Central memory CD4-positive, alpha-beta T cell (primary cell): ENCODE data around the gene RSBN1L.
"Not testable (repeated sequence)": the region's sequence is repeated elsewhere in the genome, so short reads cannot be mapped to it uniquely, and the experiment has no call there.

Experiments
- DNase-seq: peaks from one replicate; pipeline ENCODE4 v3.0.0; 2022

The RSBN1L gene

GRCh38 chr7:77778535-77778934, 82.3 kb downstream of the RSBN1L start:
- DNase-seq: no peak

- DNase-seq: no peak
Measured at GRCh38 chr7:77782383-77782782, 86.1 kb downstream of the RSBN1L start.

- no peak for DNase-seq
Measured at GRCh38 chr7:77783111-77783510, 86.9 kb downstream of the RSBN1L start.

- DNase-seq: no peak
Measured at GRCh38 chr7:77783545-77783944, 87.3 kb downstream of the RSBN1L start.

GRCh38 chr7:77784426-77784825, 88.2 kb downstream of the RSBN1L start:
- not testable (repeated sequence) for DNase-seq

- no peak for DNase-seq
Measured at GRCh38 chr7:77786018-77786417, 89.8 kb downstream of the RSBN1L start.

- no peak for DNase-seq
Measured at GRCh38 chr7:77786741-77787140, 90.5 kb downstream of the RSBN1L start.

- DNase-seq: no peak
Measured at GRCh38 chr7:77788327-77788902, 92.2 kb downstream of the RSBN1L start.

- DNase-seq: no peak
Measured at GRCh38 chr7:77791336-77791735, 95.1 kb downstream of the RSBN1L start.

GRCh38 chr7:77791956-77792355, 95.7 kb downstream of the RSBN1L start:
- no peak for DNase-seq

GRCh38 chr7:77794000-77794399, 97.7 kb downstream of the RSBN1L start:
- no peak for DNase-seq

- no peak for DNase-seq
Measured at GRCh38 chr7:77796109-77796508, 99.8 kb downstream of the RSBN1L start.

GRCh38 chr7:77796960-77797359, 100.7 kb downstream of the RSBN1L start:
- DNase-seq: no peak

GRCh38 chr7:77797734-77798393, 101.6 kb downstream of the RSBN1L start:
- DNase-seq: no peak

GRCh38 chr7:77798394-77799077, 102.3 kb downstream of the RSBN1L start, which contains the start of the genes PHTF2 and TMEM60:
PHTF2 (plus strand) TSS chr7:77798773.
TMEM60 (minus strand) TSS chr7:77798434; CDS start chr7:77794373, 4,061 bp downstream.
- DNase-seq: peak; percentile 97

- DNase-seq: peak; percentile 24
Measured at GRCh38 chr7:77799078-77799964, 103.1 kb downstream of the RSBN1L start.

GRCh38 chr7:77800158-77800557, 103.9 kb downstream of the RSBN1L start:
- no peak for DNase-seq

- DNase-seq: no peak
Measured at GRCh38 chr7:77800730-77801129, 104.5 kb downstream of the RSBN1L start.

- peak; percentile 57 for DNase-seq
Measured at GRCh38 chr7:77802557-77803405, 106.5 kb downstream of the RSBN1L start.

- no peak for DNase-seq
Measured at GRCh38 chr7:77806425-77806824, 110.2 kb downstream of the RSBN1L start.

GRCh38 chr7:77808517-77808916, 112.3 kb downstream of the RSBN1L start:
- no peak for DNase-seq
